CD4-positive, CD25-positive, alpha-beta regulatory T cell (primary cell): ENCODE data around the gene ZDHHC14. TPM values are rescaled to one million over a fixed set of nuclear protein-coding genes. Genes with fewer than 3 reads are reported as not detected.
A peak's percentile ranks its signal among the peaks of the same experiment; 100 is the strongest.
"Not testable (repeated sequence)": the region's sequence is repeated elsewhere in the genome, so short reads cannot be mapped to it uniquely, and the experiment has no call there.

Experiments used
- ATAC-seq, 2 donors: fragments of 150-1000 bp; cut with Tn5 transposase; one replicate each; pipeline ENCODE4 v1.10.0; 2021; ENCODE audit warnings: low read depth in 2 of 2, moderate number of reproducible peaks in 2 of 2, moderate library complexity in 1 of 2
- DNase-seq, 3 donors: peaks; one replicate each; pipeline versions ENCODE4 v3.0.0 to v3.0.0-alpha.2; 2012 to 2022; ENCODE audit warnings: mixed read lengths in 1 of 3
- H3K27ac ChIP-seq: one replicate; pipeline ENCODE4 v1.7.0; 2013; ENCODE audit warnings: mild to moderate bottlenecking, low read length; ENCODE audit not compliant: insufficient read depth, poor library complexity, severe bottlenecking
- H3K27me3 ChIP-seq: one replicate; pipeline ENCODE4 v1.7.0; 2013; ENCODE audit warnings: low read length; ENCODE audit not compliant: control insufficient read depth, insufficient read depth
- H3K36me3 ChIP-seq: one replicate; pipeline ENCODE4 v1.7.0; 2013; ENCODE audit warnings: mild to moderate bottlenecking, low read length, moderate library complexity; ENCODE audit not compliant: control insufficient read depth, insufficient read depth
- H3K4me1 ChIP-seq: 2 replicates; pipeline ENCODE4 v1.7.0; 2013; ENCODE audit warnings: mild to moderate bottlenecking, low read length; ENCODE audit not compliant: insufficient read depth, control insufficient read depth, poor library complexity, severe bottlenecking
- H3K4me3 ChIP-seq: one replicate; pipeline ENCODE4 v1.7.0; 2013; ENCODE audit warnings: low read depth, mild to moderate bottlenecking, low read length, moderate library complexity
- H3K9me3 ChIP-seq, 2 experiments: 1 replicate in 1 of 2; 2 replicates in 1 of 2; pipeline ENCODE4 v1.7.0; 2013; ENCODE audit warnings: low read length in 2 of 2, mild to moderate bottlenecking in 1 of 2, moderate library complexity in 1 of 2; ENCODE audit not compliant: control insufficient read depth in 2 of 2
- H3K27ac Mint-ChIP-seq, 3 donors: one replicate each; pipeline ENCODE4 v1.8.0; 2020 to 2022; ENCODE audit warnings: mild to moderate bottlenecking in 3 of 3, mixed read lengths in 3 of 3, moderate library complexity in 2 of 3
- H3K27me3 Mint-ChIP-seq: one replicate; pipeline ENCODE4 v1.8.0; 2022; ENCODE audit warnings: mild to moderate bottlenecking, mixed read lengths
- H3K36me3 Mint-ChIP-seq: one replicate; pipeline ENCODE4 v1.8.0; 2020; ENCODE audit warnings: mixed read lengths
- H3K4me1 Mint-ChIP-seq, 4 donors: one replicate each; pipeline ENCODE4 v1.8.0; 2020 to 2022; ENCODE audit warnings: mixed read lengths in 4 of 4, mild to moderate bottlenecking in 1 of 4
- H3K4me3 Mint-ChIP-seq, 4 donors: one replicate each; pipeline ENCODE4 v1.8.0; 2020 to 2022; ENCODE audit warnings: mild to moderate bottlenecking in 4 of 4, mixed read lengths in 4 of 4, moderate library complexity in 3 of 4
- H3K9me3 Mint-ChIP-seq, 7 donors: one replicate each; pipeline ENCODE4 v1.8.0; 2020 to 2022; ENCODE audit warnings: mixed read lengths in 7 of 7, mild to moderate bottlenecking in 3 of 7, moderate library complexity in 2 of 7
- polyA plus RNA-seq, 4 donors: library from polyadenylated mRNA; unstranded; fragments of 300-500 nt; fragmentation: Illumina TruSeq; gene quantifications; one replicate each; pipeline ENCODE4 v1.2.3, GENCODE V29; 2021
- total RNA-seq: library from RNA; stranded (reverse); gene quantifications from one replicate; pipeline ENCODE4 v1.2.3, GENCODE V29; 2022

ZDHHC14 gene
- total and polyA plus RNA-seq, 5 donors from 2014 or later: 0.29 to 4.2 (median 1.0) TPM

- H3K4me3 Mint-ChIP-seq: no peak overlapping the region
- peak; percentile 17 to 43 for ATAC-seq
Measured at GRCh38 chr6:157464653-157465535, 83.9 kb downstream of the ZDHHC14 start.

GRCh38 chr6:157466342-157466648, 85.3 kb downstream of the ZDHHC14 start:
- Mint-ChIP-seq H3K9me3 (no peaks in the 10 kb centered on the region), H3K27ac (no peak overlapping the region), H3K27me3 (no peaks in the 10 kb centered on the region), H3K4me3 (no peak overlapping the region), H3K4me1 (peaks cover 0 to 8% (median 0%) of the 10 kb centered on the region in 4 donors), H3K36me3 (no peaks in the 10 kb centered on the region)
- Histone ChIP-seq H3K4me3 (no peak overlapping the region), H3K4me1 (no peaks in the 10 kb centered on the region), H3K36me3 (no peaks in the 10 kb centered on the region), H3K27ac (no peak overlapping the region), H3K27me3 (no peaks in the 10 kb centered on the region), H3K9me3 (no peaks in the 10 kb centered on the region)
- DNase-seq (no peak), ATAC-seq (no peak)

More at GRCh38 chr6:157464653-157465535, 83.9 kb downstream of the ZDHHC14 start:
- DNase-seq: peak in 1 of 3 donors; percentile 80
- Histone ChIP-seq H3K27me3 (no peaks in the 10 kb centered on the region), H3K4me1 (no peaks in the 10 kb centered on the region), H3K9me3 (no peaks in the 10 kb centered on the region), H3K4me3 (no peak overlapping the region), H3K36me3 (no peaks in the 10 kb centered on the region), H3K27ac (no peak overlapping the region)
- Mint-ChIP-seq H3K9me3 (no peaks in the 10 kb centered on the region), H3K36me3 (no peaks in the 10 kb centered on the region), H3K27me3 (no peaks in the 10 kb centered on the region), H3K27ac (no peak overlapping the region), H3K4me1 (peaks cover 0 to 17% (median 2%) of the 10 kb centered on the region in 4 donors)

GRCh38 chr6:157467339-157467738, 86.3 kb downstream of the ZDHHC14 start:
- not testable (repeated sequence) for ATAC-seq, H3K36me3 Mint-ChIP-seq, DNase-seq, H3K4me1 ChIP-seq, H3K4me3 ChIP-seq, H3K27ac ChIP-seq, H3K27me3 ChIP-seq, H3K36me3 ChIP-seq, H3K9me3 Mint-ChIP-seq, H3K9me3 ChIP-seq, H3K27ac Mint-ChIP-seq, H3K4me3 Mint-ChIP-seq, H3K27me3 Mint-ChIP-seq, H3K4me1 Mint-ChIP-seq

- no peaks in the 10 kb centered on the region for H3K36me3 Mint-ChIP-seq
- no peaks in the 10 kb centered on the region for H3K9me3 Mint-ChIP-seq
Measured at GRCh38 chr6:157468054-157468453, 87.1 kb downstream of the ZDHHC14 start.

GRCh38 chr6:157468574-157468973, 87.6 kb downstream of the ZDHHC14 start:
- Histone ChIP-seq H3K4me1 (no peaks in the 10 kb centered on the region), H3K9me3 (no peaks in the 10 kb centered on the region), H3K4me3 (no peak overlapping the region), H3K27me3 (no peaks in the 10 kb centered on the region), H3K36me3 (no peaks in the 10 kb centered on the region), H3K27ac (no peak overlapping the region)
- Mint-ChIP-seq H3K36me3 (no peaks in the 10 kb centered on the region), H3K9me3 (no peaks in the 10 kb centered on the region), H3K27ac (no peak overlapping the region), H3K27me3 (no peaks in the 10 kb centered on the region), H3K4me1 (peaks cover 0 to 7% (median 0%) of the 10 kb centered on the region in 4 donors), H3K4me3 (no peak overlapping the region)
- no peak for ATAC-seq
- DNase-seq: no peak

More at GRCh38 chr6:157468054-157468453, 87.1 kb downstream of the ZDHHC14 start:
- H3K4me3 ChIP-seq: no peak overlapping the region
- no peak overlapping the region for H3K4me3 Mint-ChIP-seq
- ATAC-seq: no peak
- DNase-seq: no peak
- no peak overlapping the region for H3K27ac ChIP-seq
- H3K27ac Mint-ChIP-seq: no peak overlapping the region
- H3K4me1 ChIP-seq: no peaks in the 10 kb centered on the region
- no peaks in the 10 kb centered on the region for H3K27me3 ChIP-seq
- H3K4me1 Mint-ChIP-seq: peaks cover 0 to 7% (median 0%) of the 10 kb centered on the region in 4 donors
- H3K9me3 ChIP-seq: no peaks in the 10 kb centered on the region
- H3K27me3 Mint-ChIP-seq: no peaks in the 10 kb centered on the region
- no peaks in the 10 kb centered on the region for H3K36me3 ChIP-seq

GRCh38 chr6:157469378-157469777, 88.4 kb downstream of the ZDHHC14 start:
- H3K36me3 Mint-ChIP-seq: no peaks in the 10 kb centered on the region
- H3K9me3 Mint-ChIP-seq: no peaks in the 10 kb centered on the region
- H3K27me3 Mint-ChIP-seq: peaks cover under 1% of the 10 kb centered on the region
- Histone ChIP-seq H3K4me3 (no peak overlapping the region), H3K27me3 (no peaks in the 10 kb centered on the region), H3K9me3 (no peaks in the 10 kb centered on the region), H3K27ac (no peak overlapping the region), H3K4me1 (no peaks in the 10 kb centered on the region), H3K36me3 (no peaks in the 10 kb centered on the region)
- DNase-seq (no peak), ATAC-seq (no peak)
- H3K27ac Mint-ChIP-seq: no peak overlapping the region
- H3K4me1 Mint-ChIP-seq: peaks cover 0 to 7% (median 0%) of the 10 kb centered on the region in 4 donors
- no peak overlapping the region for H3K4me3 Mint-ChIP-seq

GRCh38 chr6:157471077-157471686, 90.2 kb downstream of the ZDHHC14 start:
- H3K4me1 ChIP-seq: no peaks in the 10 kb centered on the region
- no peak overlapping the region for H3K27ac ChIP-seq
- H3K36me3 Mint-ChIP-seq: peaks cover 5% of the 10 kb centered on the region
- no peak overlapping the region for H3K27ac Mint-ChIP-seq
- DNase-seq (no peak), ATAC-seq (no peak)
- H3K4me3 ChIP-seq: no peak overlapping the region
- no peaks in the 10 kb centered on the region for H3K9me3 ChIP-seq
- no peaks in the 10 kb centered on the region for H3K27me3 ChIP-seq
- H3K27me3 Mint-ChIP-seq: peaks cover 7% of the 10 kb centered on the region
- H3K36me3 ChIP-seq: no peaks in the 10 kb centered on the region
- no peak overlapping the region for H3K4me3 Mint-ChIP-seq
- H3K4me1 Mint-ChIP-seq: no peaks in the 10 kb centered on the region
- H3K9me3 Mint-ChIP-seq: no peaks in the 10 kb centered on the region
